H1 (cell line): ENCODE results near the gene CRHR1. TPM values are rescaled to one million over a fixed set of nuclear protein-coding genes. Genes with fewer than 3 reads are reported as not detected.

Source experiments
- CTCF ChIA-PET: fragments of 300-600 bp; sonication (Branson Sonifier 250); formaldehyde crosslinking; loops from one replicate; lab custom pipeline; 2021; ENCODE audit not compliant: partially characterized antibody; lab: Charles Lee
- POLR2A ChIA-PET: fragments of 300-600 bp; sonication (Branson Sonifier 250); formaldehyde crosslinking; loops from one replicate; lab custom pipeline; 2021; ENCODE audit warnings: inconsistent platforms; ENCODE audit not compliant: partially characterized antibody; lab: Charles Lee
- DNase-seq, 2 experiments: peaks; one replicate each; pipeline versions ENCODE4 v3.0.0 to v3.0.0-alpha.2; 2010 to 2022; ENCODE audit warnings: low spot score in 2 of 2, low read depth in 1 of 2, mixed read lengths in 1 of 2
- FAIRE-seq: peaks from 2 replicates; lab custom pipeline; 2011; peaks lifted over from hg19 to GRCh38; lab: Jason Lieb, UNC
- H2AFZ ChIP-seq: 2 replicates; pipeline ENCODE4 v1.8.1; 2012; ENCODE audit warnings: low read length, inconsistent platforms
- H2AK5ac ChIP-seq: 2 replicates; pipeline ENCODE4 v1.6.1; 2013; ENCODE audit warnings: low read depth, low read length
- H2BK120ac ChIP-seq: replicated peaks from 2 replicates; pipeline ENCODE3; 2013; ENCODE audit warnings: low read depth, low read length, inconsistent platforms
- H2BK12ac ChIP-seq: 2 replicates; pipeline ENCODE4 v1.6.1; 2013; ENCODE audit warnings: low read depth, low read length
- H2BK15ac ChIP-seq: 2 replicates; pipeline ENCODE4 v1.6.1; 2013; ENCODE audit warnings: low read length
- H2BK20ac ChIP-seq: 2 replicates; pipeline ENCODE4 v1.6.1; 2013; ENCODE audit warnings: low read length
- H2BK5ac ChIP-seq: 2 replicates; pipeline ENCODE4 v1.6.1; 2013; ENCODE audit warnings: low read depth, low read length
- H3K14ac ChIP-seq: 2 replicates; pipeline ENCODE4 v1.6.1; 2013; ENCODE audit warnings: inconsistent platforms; ENCODE audit not compliant: insufficient read length
- H3K18ac ChIP-seq: 2 replicates; pipeline ENCODE4 v1.6.1; 2013; ENCODE audit warnings: low read length; ENCODE audit errors: extremely low read depth
- H3K23ac ChIP-seq: 2 replicates; pipeline ENCODE4 v1.6.1; 2013; ENCODE audit warnings: inconsistent platforms; ENCODE audit not compliant: insufficient read length
- H3K23me2 ChIP-seq: 2 replicates; pipeline ENCODE4 v1.6.1; 2013; ENCODE audit warnings: low read depth, low read length
- H3K27ac ChIP-seq: 2 replicates; pipeline ENCODE4 v1.6.1; 2011; ENCODE audit warnings: low read depth, low read length, inconsistent platforms
- H3K27me3 ChIP-seq, 4 experiments: replicated peaks in 1 of 4; 1 replicate in 1 of 4; 2 replicates in 3 of 4; pipeline versions ENCODE4 v1.6.1 to v1.8.1; 2011 to 2013; ENCODE audit warnings: low read length in 3 of 4, mild to moderate bottlenecking in 3 of 4, inconsistent platforms in 2 of 4, mixed read lengths in 2 of 4, moderate library complexity in 1 of 4; ENCODE audit not compliant: control insufficient read depth in 3 of 4, insufficient read depth in 3 of 4; ENCODE audit errors: extremely low read depth in 1 of 4
- H3K36me3 ChIP-seq, 4 experiments: 2 replicates each; pipeline versions ENCODE4 v1.6.1 to v1.8.1; 2011 to 2013; ENCODE audit warnings: mild to moderate bottlenecking in 4 of 4, low read length in 3 of 4, moderate library complexity in 2 of 4, control low read depth in 1 of 4, inconsistent platforms in 1 of 4; ENCODE audit not compliant: insufficient read depth in 4 of 4, control insufficient read depth in 2 of 4
- H3K4ac ChIP-seq: replicated peaks from 2 replicates; pipeline ENCODE3; 2013; ENCODE audit warnings: low read length, low read depth, mixed read lengths, inconsistent platforms; ENCODE audit not compliant: insufficient read length
- H3K4me1 ChIP-seq, 4 experiments: replicated peaks in 1 of 4; 1 replicate in 1 of 4; 2 replicates in 3 of 4; pipeline versions ENCODE4 v1.6.1 to v1.8.1; 2011 to 2013; ENCODE audit warnings: low read length in 3 of 4, inconsistent platforms in 2 of 4, mixed read lengths in 1 of 4; ENCODE audit not compliant: insufficient read depth in 4 of 4, control insufficient read depth in 3 of 4
- H3K4me2 ChIP-seq, 2 experiments: 2 replicates each; pipeline versions ENCODE4 v1.6.1 to v1.8.1; 2011 to 2013; ENCODE audit warnings: low read depth in 2 of 2, low read length in 2 of 2, control low read depth in 1 of 2, inconsistent platforms in 1 of 2, mild to moderate bottlenecking in 1 of 2; ENCODE audit not compliant: insufficient read depth in 1 of 2
- H3K4me3 ChIP-seq, 4 experiments: fragments of 200-600, 300-600 bp in 1 of 4; sonication (generic), shearing (Covaris generic), sonication (Bioruptor Twin) in 1 of 4; 2 replicates each; pipeline versions ENCODE4 v1.5.1 to v1.8.1; 2011 to 2016; ENCODE audit warnings: low read length in 4 of 4, low read depth in 3 of 4, control low read depth in 2 of 4, inconsistent platforms in 2 of 4, mild to moderate bottlenecking in 2 of 4, mixed read lengths in 1 of 4, moderate library complexity in 1 of 4; ENCODE audit not compliant: insufficient read depth in 2 of 4; ENCODE audit errors: extremely low read depth in 1 of 4
- H3K56ac ChIP-seq: replicated peaks from 2 replicates; pipeline ENCODE3; 2013; ENCODE audit warnings: low read depth, mild to moderate bottlenecking, mixed read lengths, low read length, inconsistent platforms; ENCODE audit not compliant: insufficient read length
- H3K79me1 ChIP-seq: 2 replicates; pipeline ENCODE4 v1.6.1; 2013; ENCODE audit warnings: low read depth, low read length, control low read depth
- H3K79me2 ChIP-seq, 2 experiments: 2 replicates each; pipeline versions ENCODE4 v1.6.1 to v1.8.1; 2012 to 2013; ENCODE audit warnings: low read length in 2 of 2, mild to moderate bottlenecking in 2 of 2, inconsistent platforms in 1 of 2; ENCODE audit not compliant: insufficient read depth in 2 of 2, control insufficient read depth in 1 of 2
- H3K9ac ChIP-seq, 4 experiments: replicated peaks in 1 of 4; 1 replicate in 1 of 4; 2 replicates in 3 of 4; pipeline versions ENCODE4 v1.6.1 to v1.8.1; 2011 to 2013; ENCODE audit warnings: low read depth in 3 of 4, low read length in 3 of 4, control low read depth in 2 of 4, mild to moderate bottlenecking in 2 of 4, moderate library complexity in 2 of 4, inconsistent platforms in 1 of 4; ENCODE audit errors: extremely low read depth in 1 of 4
- H3K9me3 ChIP-seq, 2 experiments: 2 replicates each; pipeline versions ENCODE4 v1.6.1 to v1.8.1; 2012 to 2013; ENCODE audit warnings: mild to moderate bottlenecking in 2 of 2, moderate library complexity in 2 of 2, control low read depth in 1 of 2, inconsistent platforms in 1 of 2, low read depth in 1 of 2, low read length in 1 of 2, mixed read lengths in 1 of 2; ENCODE audit not compliant: insufficient read depth in 2 of 2
- H4K20me1 ChIP-seq, 2 experiments: replicated peaks in 1 of 2; 2 replicates each; pipeline versions ENCODE3 to v1.8.1; 2011 to 2013; ENCODE audit warnings: inconsistent platforms in 2 of 2, low read length in 2 of 2, mild to moderate bottlenecking in 1 of 2; ENCODE audit not compliant: insufficient read depth in 2 of 2, control insufficient read depth in 1 of 2
- H4K5ac ChIP-seq: 2 replicates; pipeline ENCODE4 v1.6.1; 2013; ENCODE audit warnings: low read length, low read depth, mixed read lengths, inconsistent platforms; ENCODE audit not compliant: insufficient read length
- H4K8ac ChIP-seq: 2 replicates; pipeline ENCODE4 v1.8.0; 2013; ENCODE audit warnings: mild to moderate bottlenecking, moderate library complexity, low read length, inconsistent platforms; ENCODE audit not compliant: insufficient read depth; ENCODE audit errors: extremely low read depth
- H4K91ac ChIP-seq: replicated peaks from 2 replicates; pipeline ENCODE3; 2013; ENCODE audit warnings: low read length, mixed read lengths, inconsistent platforms; ENCODE audit not compliant: insufficient read length
- CBX5 ChIP-seq: fragments of 300-800, 300-1000 bp; sonication (generic); IDR thresholded peaks from 2 replicates; pipeline ENCODE4 v1.7.1; 2016; ENCODE audit warnings: antibody characterized with exemption, low read length, low read depth
- CTBP2 ChIP-seq: IDR thresholded peaks from 2 replicates; pipeline ENCODE4 v1.7.0; 2011; ENCODE audit warnings: borderline replicate concordance, mild to moderate bottlenecking, moderate library complexity, mixed read lengths, low read length; ENCODE audit not compliant: insufficient read depth, insufficient read length
- KDM1A ChIP-seq: fragments of 200-600, 300-600 bp; sonication (generic); IDR thresholded peaks from 2 replicates; pipeline ENCODE4 v1.7.1; 2016; ENCODE audit warnings: mild to moderate bottlenecking, low read length, borderline replicate concordance
- RBBP5 ChIP-seq: IDR thresholded peaks from 2 replicates; pipeline ENCODE4 v1.7.1; 2012; ENCODE audit warnings: low read depth, mild to moderate bottlenecking, inconsistent platforms, low read length, moderate library complexity, borderline replicate concordance
- WGBS, 2 experiments: shearing (Covaris generic) in 1 of 2; methylation state at CpG; one replicate each; pipeline versions ENCODE4 v1.1.6 to v1.1.7; 2013 to 2015; ENCODE audit warnings: low lambda C conversion rate in 2 of 2, mixed read lengths in 2 of 2, inconsistent platforms in 1 of 2, low coverage in 1 of 2, missing lambda C conversion rate in 1 of 2; ENCODE audit not compliant: insufficient replicate concordance in 2 of 2, insufficient coverage in 1 of 2, insufficient read length in 1 of 2; ENCODE audit errors: extremely low coverage in 1 of 2, missing lambda C conversion rate in 1 of 2; 5-methylcytosine and 5-hydroxymethylcytosine counted together
- polyA plus RNA-seq, 7 experiments: library from polyadenylated mRNA; depleted of rRNA in 3 of 7; stranded (reverse) in 5 of 7; unstranded in 2 of 7; fragments of >200 nt in 5 of 7; fragments of 200-250 nt in 2 of 7; gene quantifications; 1 replicate in 5 of 7; 2 replicates in 1 of 7; 4 replicates in 1 of 7; pipeline versions ENCODE4 v1.2.1 to v1.2.3, GENCODE V29; 2011 to 2013; ENCODE audit warnings: missing spikeins in 2 of 7, mixed read lengths in 2 of 7
- total RNA-seq: library from RNA; stranded (reverse); fragmentation: NEBNext Ultra II Directional; extraction: Animal tissue kit (Norgen Biotek cat#: 25700); gene quantifications from 2 replicates; pipeline ENCODE4 v1.2.1, GENCODE V29; 2021

Gene CRHR1
- total and polyA plus RNA-seq, 2 of the 8 experiments (the other 6 are each of a cell fraction or from before 2014, with no cell fraction given): 0.56 to 1.7 TPM

DNA sequence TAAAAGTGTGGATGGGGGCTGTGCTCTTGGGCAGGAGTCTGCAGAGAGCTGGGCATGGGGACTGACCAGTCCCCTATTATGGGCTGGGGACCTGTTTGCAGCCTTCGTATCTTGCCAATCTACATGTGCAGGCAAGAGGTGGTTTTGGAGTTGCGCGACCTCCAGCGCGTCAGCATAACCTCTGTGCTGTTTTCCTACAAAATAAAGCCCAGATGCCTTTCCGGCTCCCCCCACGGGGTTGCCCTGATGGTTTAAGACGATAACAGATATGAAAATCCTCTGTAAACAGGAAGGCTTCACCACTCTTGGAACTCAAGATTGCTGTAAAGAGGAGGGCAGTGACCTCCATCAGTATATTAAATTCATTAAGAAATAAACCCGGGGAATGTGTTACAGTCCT is 44.1 kb downstream of the CRHR1 start:
- no peak overlapping the region for H3K4me2 ChIP-seq
- peaks cover 0 to 3% (median 0%) of the 10 kb centered on the region in 4 experiments; a peak in 1 of 7 replicates for H3K4me1 ChIP-seq
- TF ChIP-seq RBBP5 (no peak), CTBP2 (no peak), CBX5 (no peak), KDM1A (no peak)
- TF ChIP-seq, all 59 proteins: peak for 0

More for the DNA sequence above, 44.1 kb downstream of the CRHR1 start:
- no peak overlapping the region for H2BK5ac ChIP-seq
- H2BK12ac ChIP-seq: no peak overlapping the region
- no peak overlapping the region for H3K56ac ChIP-seq
- no peaks in the 10 kb centered on the region; a peak in 1 of 7 replicates for H3K27me3 ChIP-seq
- H2BK20ac ChIP-seq: no peak overlapping the region
- H4K5ac ChIP-seq: no peak overlapping the region
- no peaks in the 10 kb centered on the region for H3K9me3 ChIP-seq
- H3K14ac ChIP-seq: no peak overlapping the region
- H2AK5ac ChIP-seq: no peak overlapping the region
- no peak overlapping the region for H3K18ac ChIP-seq
- H4K91ac ChIP-seq: no peak overlapping the region
- no peak overlapping the region for H3K4me3 ChIP-seq
- ChIA-PET POLR2A (no interaction called here), CTCF (interaction anchor here (0.8 to 11.3 kb wide), 14 partner anchors 8 to 187 kb away, joined by 3 to 69 read pairs (median 5); partner anchors contain the start of gene CRHR1)
- no peak overlapping the region for H3K4ac ChIP-seq
- H3K23ac ChIP-seq: no peak overlapping the region
- H3K36me3 ChIP-seq: no peaks in the 10 kb centered on the region
- H3K23me2 ChIP-seq: no peaks in the 10 kb centered on the region
- no peaks in the 10 kb centered on the region for H3K79me2 ChIP-seq
- H3K9ac ChIP-seq: no peak overlapping the region
- peaks cover 0 to 2% of the 10 kb centered on the region in 2 experiments for H4K20me1 ChIP-seq
- H4K8ac ChIP-seq: no peak overlapping the region; the same call in 1 of the 2 replicates
- H3K79me1 ChIP-seq: no peaks in the 10 kb centered on the region
- H2AFZ ChIP-seq: no peak overlapping the region
- FAIRE-seq: no peak
- 90% methylated on average over 9 of the region's 9 CpGs; no CpG with 5 or more reads in 1 of the 2 experiments for WGBS, 2 experiments
- no peak overlapping the region for H2BK120ac ChIP-seq
- no peak for DNase-seq
- H3K27ac ChIP-seq: no peak overlapping the region
- no peak overlapping the region for H2BK15ac ChIP-seq
